Gastrocnemius medialis (tissue), 4 donors: Measurements from ENCODE around the gene AASS.

Source experiments
- POLR2A ChIP-seq, 2 donors: fragments of 450-650 bp; IDR thresholded peaks; one replicate each; pipeline ENCODE4 v1.6.1; 2017; ENCODE audit warnings: antibody characterized with exemption in 2 of 2, mild to moderate bottlenecking in 2 of 2, moderate library complexity in 2 of 2
- TF ChIP-seq, protein P1 (sequence below), 5 experiments: fragments of 450-650 bp in 3 of 5; fragments of 200-600 bp in 2 of 5; sonication (generic) in 2 of 5; IDR thresholded peaks in 4 of 5; conservative IDR thresholded peaks in 1 of 5; 1 replicate in 4 of 5; 2 replicates in 1 of 5; pipeline ENCODE4 v1.5.1; 2016 to 2019; ENCODE audit warnings: antibody characterized with exemption in 5 of 5, mild to moderate bottlenecking in 3 of 5, moderate library complexity in 3 of 5

DNA sequence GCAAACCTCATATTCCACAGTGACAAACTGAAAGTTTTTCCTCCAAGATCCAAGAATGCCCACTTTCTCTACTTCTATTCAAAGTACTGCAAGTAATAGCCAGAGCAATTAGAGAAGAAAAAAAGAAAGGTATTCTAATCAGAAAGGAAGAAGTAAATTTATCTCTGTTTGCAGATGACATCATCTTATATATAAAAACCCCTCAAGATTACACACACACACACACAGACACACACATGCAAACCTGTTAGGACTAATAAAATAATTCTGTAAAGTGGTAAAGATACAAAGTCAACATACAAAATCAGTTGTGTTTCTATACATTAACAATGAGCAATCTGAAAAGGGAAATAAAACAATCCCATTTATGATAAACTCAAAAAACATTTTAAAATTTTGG is 44.7 kb upstream of the AASS start:
- TF ChIP-seq, protein P1, sequence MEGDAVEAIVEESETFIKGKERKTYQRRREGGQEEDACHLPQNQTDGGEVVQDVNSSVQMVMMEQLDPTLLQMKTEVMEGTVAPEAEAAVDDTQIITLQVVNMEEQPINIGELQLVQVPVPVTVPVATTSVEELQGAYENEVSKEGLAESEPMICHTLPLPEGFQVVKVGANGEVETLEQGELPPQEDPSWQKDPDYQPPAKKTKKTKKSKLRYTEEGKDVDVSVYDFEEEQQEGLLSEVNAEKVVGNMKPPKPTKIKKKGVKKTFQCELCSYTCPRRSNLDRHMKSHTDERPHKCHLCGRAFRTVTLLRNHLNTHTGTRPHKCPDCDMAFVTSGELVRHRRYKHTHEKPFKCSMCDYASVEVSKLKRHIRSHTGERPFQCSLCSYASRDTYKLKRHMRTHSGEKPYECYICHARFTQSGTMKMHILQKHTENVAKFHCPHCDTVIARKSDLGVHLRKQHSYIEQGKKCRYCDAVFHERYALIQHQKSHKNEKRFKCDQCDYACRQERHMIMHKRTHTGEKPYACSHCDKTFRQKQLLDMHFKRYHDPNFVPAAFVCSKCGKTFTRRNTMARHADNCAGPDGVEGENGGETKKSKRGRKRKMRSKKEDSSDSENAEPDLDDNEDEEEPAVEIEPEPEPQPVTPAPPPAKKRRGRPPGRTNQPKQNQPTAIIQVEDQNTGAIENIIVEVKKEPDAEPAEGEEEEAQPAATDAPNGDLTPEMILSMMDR (IDR thresholded peaks at IDR 0.05 in 4 of 5, conservative IDR thresholded peaks at IDR 0.05 in 1 of 5), result no peak
- TF ChIP-seq POLR2A (IDR thresholded peaks at IDR 0.05), result no peak
